Erythroblast (primary cell): Measurements from ENCODE around the gene GOLGA1.

Experiments used
- DNase-seq, 2 experiments: peaks; one replicate each; lab custom pipeline; 2025; lab: John Stamatoyannopoulos, UW
- GATA1 ChIP-seq: IDR thresholded peaks from 2 replicates; pipeline ENCODE4 v1.6.1; 2011; ENCODE audit warnings: low read depth, mild to moderate bottlenecking, control low read depth, low read length, moderate library complexity
- POLR2A ChIP-seq: IDR thresholded peaks from 2 replicates; pipeline ENCODE4 v1.6.1; 2011; ENCODE audit warnings: mild to moderate bottlenecking, low read length

Gene GOLGA1

DNA sequence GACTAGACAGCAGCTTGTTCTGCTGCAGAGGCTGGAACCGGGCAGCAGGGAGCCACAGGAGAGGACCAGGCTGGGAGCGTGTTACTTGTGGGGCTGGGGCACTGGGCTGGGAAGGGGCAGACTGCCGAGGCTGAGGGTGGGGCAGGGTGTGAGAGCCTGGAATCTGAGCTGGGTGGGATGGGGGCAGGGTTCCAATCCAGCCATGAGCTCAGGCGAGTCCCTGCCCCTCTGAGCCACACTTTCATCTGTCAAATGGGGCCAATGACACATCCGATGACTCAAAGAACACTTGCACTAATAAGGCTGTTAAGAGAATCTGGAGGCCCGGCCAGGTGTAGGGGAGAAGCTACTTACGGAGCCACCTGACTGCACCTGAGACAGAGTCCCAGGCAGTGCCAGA, 106.3 kb downstream of the GOLGA1 start:
- TF ChIP-seq GATA1: no peak
- DNase-seq: no peak

DNA sequence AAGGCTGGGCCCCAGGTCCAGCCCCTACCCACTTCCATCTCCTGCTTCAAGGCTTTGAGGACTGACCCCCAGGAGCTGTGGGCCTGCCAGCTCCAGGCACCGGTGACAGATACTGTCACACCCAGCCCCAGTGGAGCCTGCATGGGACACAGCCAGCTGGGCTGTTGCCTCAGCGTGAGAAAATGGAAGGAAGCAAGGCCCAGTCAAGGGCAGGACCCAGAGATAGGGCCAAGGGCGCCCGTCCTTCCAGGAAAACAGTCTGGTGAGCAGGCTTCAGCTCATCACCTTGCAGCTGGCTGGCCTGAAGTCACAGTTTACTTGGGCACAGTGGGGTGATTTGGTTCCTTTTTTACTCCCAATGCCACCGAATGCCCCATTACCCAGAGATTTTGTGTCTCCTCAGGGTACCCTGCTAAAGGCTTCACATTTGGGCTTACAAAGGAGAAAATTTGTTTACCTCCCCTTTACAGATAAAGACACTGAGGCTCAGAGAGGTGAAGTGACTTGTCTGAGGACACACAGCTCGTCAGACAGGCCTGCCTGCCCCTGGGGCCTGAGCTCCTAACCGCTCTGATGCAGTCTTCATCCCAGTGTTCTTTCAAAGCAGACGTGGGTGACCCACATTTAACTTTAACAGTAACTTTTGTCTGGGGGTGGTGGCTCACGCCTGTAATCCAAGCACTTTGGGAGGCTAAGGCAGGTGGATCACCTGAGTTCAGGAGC, 109.1 kb downstream of the GOLGA1 start:
- no peak for DNase-seq
- TF ChIP-seq POLR2A (no peak), GATA1 (no peak)

GRCh38 chr9:124830593-124830992, 110.3 kb downstream of the GOLGA1 start:
- TF ChIP-seq POLR2A: no peak
- no peak for TF ChIP-seq GATA1
- no peak for DNase-seq

GRCh38 chr9:124829334-124829669, 111.6 kb downstream of the GOLGA1 start:
- TF ChIP-seq POLR2A: no peak
- TF ChIP-seq GATA1: no peak
- no peak for DNase-seq

DNA sequence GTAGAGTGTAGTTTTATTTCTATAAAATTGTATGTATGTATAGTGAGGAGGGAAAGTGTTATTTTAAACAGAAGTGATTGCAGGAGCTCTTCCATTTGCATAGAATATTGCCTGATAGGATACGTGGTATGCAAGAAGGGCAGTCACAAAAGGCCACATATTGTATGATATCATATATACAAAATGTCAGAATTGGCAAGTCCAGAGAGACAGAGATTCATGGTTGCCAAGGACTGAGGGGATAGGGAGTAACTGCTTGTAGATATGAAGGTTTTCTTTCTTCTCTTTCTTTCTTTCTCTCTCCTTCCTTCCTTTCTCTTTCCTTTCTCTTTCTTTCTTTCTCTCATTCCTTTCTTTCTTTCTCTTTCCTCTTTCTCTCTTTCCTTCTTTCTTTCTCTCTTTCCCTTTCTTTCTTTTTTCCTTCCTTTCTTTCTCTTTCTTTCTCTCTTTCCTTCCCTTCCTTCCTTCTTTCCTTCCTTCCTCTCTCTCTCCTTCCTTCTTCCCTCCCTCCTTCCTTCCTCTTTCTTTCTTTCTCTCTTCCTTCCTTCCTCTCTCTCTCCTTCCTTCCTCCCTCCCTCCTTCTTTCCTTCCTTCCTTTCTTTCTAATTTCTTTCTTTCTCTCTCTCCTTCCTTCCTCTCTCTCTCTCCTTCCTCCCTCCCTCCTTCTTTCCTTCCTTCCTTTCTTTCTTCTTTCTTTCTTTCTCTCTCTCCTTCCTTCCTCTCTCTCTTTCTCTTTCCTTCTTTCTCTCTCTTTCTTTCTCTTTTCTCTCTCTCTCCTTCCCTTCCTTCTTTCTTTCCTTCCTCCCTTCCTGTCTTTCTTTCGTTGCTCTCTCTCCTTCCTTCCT, 112.2 kb downstream of the GOLGA1 start:
- DNase-seq: no peak
- TF ChIP-seq POLR2A: no peak
- TF ChIP-seq GATA1: no peak
